HCT116 (cell line): Measurements from ENCODE around the gene PSEN2. TPM values are rescaled to one million over a fixed set of nuclear protein-coding genes. Genes with fewer than 3 reads are reported as not detected.

Source experiments
- ATAC-seq: fragments of 200-7000 bp; cut with Tn5 transposase; 2 replicates; pipeline ENCODE4 v1.9.1; 2020; ENCODE audit warnings: mild to moderate bottlenecking, moderate library complexity
- BruUV-seq: library from RNA; stranded (reverse); fragments of 400-500 nt; replicated peaks from 2 replicates; lab custom pipeline; 2021; lab: Mats Ljungman, UMichigan
- CTCF ChIA-PET: fragments of 300-600 bp; sonication (Branson Sonifier 250); formaldehyde crosslinking; loops from one replicate; lab custom pipeline; 2021; ENCODE audit warnings: antibody characterized with exemption; lab: Charles Lee
- POLR2A ChIA-PET: fragments of 300-600, 350-600 bp; sonication (Branson Sonifier 250); formaldehyde crosslinking; loops from one replicate; lab custom pipeline; 2021; ENCODE audit warnings: antibody characterized with exemption; lab: Charles Lee
- RAD21 ChIA-PET, 2 experiments: fragments of 300-600 bp; sonication (Branson Sonifier 250); formaldehyde crosslinking; loops; one replicate each; lab custom pipeline; 2023; ENCODE audit warnings: low total read pairs in 2 of 2; ENCODE audit not compliant: uncharacterized antibody in 2 of 2, unreplicated experiment in 2 of 2, low non-redundant PET in 1 of 2; lab: Charles Lee
- DNase-seq: peaks from one replicate; pipeline ENCODE4 v3.0.0-alpha.2; 2010; ENCODE audit warnings: low read depth, low spot score
- H2AFZ ChIP-seq: fragments of 200-600 bp; shearing (Covaris generic), sonication (generic); 2 replicates; pipeline ENCODE4 v1.6.1; 2017; ENCODE audit warnings: low read depth, mixed run types, mixed read lengths, antibody characterized with exemption, low read length; ENCODE audit not compliant: poor library complexity, severe bottlenecking
- H3K27ac ChIP-seq: 2 replicates; pipeline ENCODE4 v1.5.1; 2012; ENCODE audit warnings: low read depth, low read length
- H3K27me3 ChIP-seq: fragments of 200-600 bp; sonication (generic); 2 replicates; pipeline ENCODE4 v1.6.1; 2016; ENCODE audit warnings: mixed run types, low read length, mixed read lengths; ENCODE audit not compliant: insufficient read depth
- H3K36me3 ChIP-seq, 2 experiments: fragments of 200-500 bp in 1 of 2; fragments of 200-600 bp in 1 of 2; sonication (Bioruptor generic) in 1 of 2; sonication (generic) in 1 of 2; 2 replicates each; pipeline versions ENCODE4 v1.5.1 to v1.6.1; 2014 to 2016; ENCODE audit warnings: low read length in 2 of 2, inconsistent platforms in 1 of 2, mixed read lengths in 1 of 2, mixed run types in 1 of 2; ENCODE audit not compliant: insufficient read depth in 2 of 2, control insufficient read depth in 1 of 2
- H3K4me1 ChIP-seq, 2 experiments: fragments of 200-600 bp in 1 of 2; sonication (generic) in 1 of 2; 2 replicates each; pipeline versions ENCODE4 v1.5.1 to v1.6.1; 2012 to 2017; ENCODE audit warnings: low read length in 2 of 2, inconsistent platforms in 1 of 2, mild to moderate bottlenecking in 1 of 2, mixed read lengths in 1 of 2, mixed run types in 1 of 2, moderate library complexity in 1 of 2; ENCODE audit not compliant: insufficient read depth in 2 of 2, control insufficient read depth in 1 of 2
- H3K4me2 ChIP-seq: fragments of 200-600 bp; sonication (generic); 2 replicates; pipeline ENCODE4 v1.6.1; 2017; ENCODE audit warnings: mixed run types, low read length, mixed read lengths
- H3K4me3 ChIP-seq, 2 experiments: fragments of 200-600 bp in 1 of 2; sonication (generic) in 1 of 2; replicated peaks in 1 of 2; 2 replicates each; pipeline ENCODE4 v1.5.1; 2011 to 2016; ENCODE audit warnings: low read length in 2 of 2, control low read depth in 1 of 2, low read depth in 1 of 2, mild to moderate bottlenecking in 1 of 2, mixed read lengths in 1 of 2, mixed run types in 1 of 2
- H3K79me2 ChIP-seq: fragments of 200-600 bp; sonication (generic); 2 replicates; pipeline ENCODE4 v1.6.1; 2017; ENCODE audit warnings: mild to moderate bottlenecking, mixed run types, low read length, moderate library complexity, mixed read lengths; ENCODE audit not compliant: insufficient read depth
- H3K9ac ChIP-seq: fragments of 200-600 bp; sonication (generic); 2 replicates; pipeline ENCODE4 v1.6.1; 2016; ENCODE audit warnings: low read length, mixed read lengths
- H3K9me2 ChIP-seq: fragments of 200-600 bp; sonication (generic), shearing (Covaris generic); 2 replicates; pipeline ENCODE4 v1.6.1; 2017; ENCODE audit warnings: mixed run types, mild to moderate bottlenecking, moderate library complexity; ENCODE audit not compliant: insufficient read depth
- H3K9me3 ChIP-seq, 2 experiments: fragments of 200-500 bp in 1 of 2; fragments of 200-600 bp in 1 of 2; sonication (Bioruptor generic) in 1 of 2; sonication (generic) in 1 of 2; 2 replicates each; pipeline ENCODE4 v1.6.1; 2014 to 2017; ENCODE audit warnings: low read length in 2 of 2, mixed read lengths in 2 of 2, inconsistent platforms in 1 of 2, low read depth in 1 of 2, mild to moderate bottlenecking in 1 of 2, mixed run types in 1 of 2, moderate library complexity in 1 of 2; ENCODE audit not compliant: control insufficient read depth in 1 of 2, insufficient read depth in 1 of 2
- H4K20me1 ChIP-seq: fragments of 200-600 bp; sonication (generic), shearing (Covaris generic); 2 replicates; pipeline ENCODE4 v1.6.1; 2017; ENCODE audit warnings: mixed run types, mild to moderate bottlenecking, moderate library complexity; ENCODE audit not compliant: insufficient read depth
- ATF3 ChIP-seq: IDR thresholded peaks from 2 replicates; pipeline ENCODE4 v1.6.1; 2012
- CBX3 ChIP-seq: IDR thresholded peaks from 2 replicates; pipeline ENCODE4 v1.6.1; 2012; ENCODE audit warnings: low read depth
- CEBPB ChIP-seq: IDR thresholded peaks from 2 replicates; pipeline ENCODE4 v1.6.1; 2012; ENCODE audit warnings: low read depth
- CTCF ChIP-seq, 3 experiments: fragments of 200-600 bp in 1 of 3; sonication (generic) in 1 of 3; IDR thresholded peaks in 2 of 3; conservative IDR thresholded peaks in 1 of 3; 2 replicates each; pipeline ENCODE4 v1.5.1; 2012 to 2017; ENCODE audit warnings: low read depth in 2 of 3, low read length in 2 of 3, antibody characterized with exemption in 1 of 3, borderline replicate concordance in 1 of 3, control low read depth in 1 of 3, mild to moderate bottlenecking in 1 of 3, mixed read lengths in 1 of 3, mixed run types in 1 of 3, moderate library complexity in 1 of 3; ENCODE audit not compliant: insufficient read depth in 1 of 3
- EZH2 ChIP-seq: fragments of 200-600 bp; sonication (generic); IDR thresholded peaks from 2 replicates; pipeline ENCODE4 v1.6.1; 2017; ENCODE audit warnings: antibody characterized with exemption, mixed run types
- JUND ChIP-seq: IDR thresholded peaks from 2 replicates; pipeline ENCODE4 v1.6.1; 2012
- POLR2A ChIP-seq: IDR thresholded peaks from 2 replicates; pipeline ENCODE4 v1.7.0; 2011; ENCODE audit warnings: borderline replicate concordance; ENCODE audit not compliant: insufficient read depth, insufficient read length; ENCODE audit errors: extremely low read depth
- POLR2AphosphoS5 ChIP-seq: IDR thresholded peaks from 2 replicates; pipeline ENCODE4 v1.6.1; 2011; ENCODE audit warnings: mild to moderate bottlenecking, low read depth, low read length, moderate library complexity
- RAD21 ChIP-seq: IDR thresholded peaks from 2 replicates; pipeline ENCODE4 v1.6.1; 2012; ENCODE audit warnings: low read depth, mild to moderate bottlenecking
- REST ChIP-seq: IDR thresholded peaks from 2 replicates; pipeline ENCODE4 v1.6.1; 2012; ENCODE audit warnings: low read depth
- SP1 ChIP-seq: IDR thresholded peaks from 2 replicates; pipeline ENCODE4 v1.6.1; 2012; ENCODE audit warnings: low read depth
- SRF ChIP-seq: IDR thresholded peaks from 2 replicates; pipeline ENCODE4 v1.6.1; 2012; ENCODE audit warnings: low read depth
- TCF7L2 ChIP-seq: IDR thresholded peaks from 2 replicates; pipeline ENCODE4 v1.7.0; 2011; ENCODE audit warnings: borderline replicate concordance, inconsistent platforms; ENCODE audit not compliant: insufficient read depth, insufficient read length; ENCODE audit errors: extremely low read depth
- YY1 ChIP-seq: IDR thresholded peaks from 2 replicates; pipeline ENCODE4 v1.6.1; 2011; ENCODE audit warnings: low read length, low read depth, moderate library complexity, mild to moderate bottlenecking; ENCODE audit not compliant: insufficient replicate concordance; ENCODE audit errors: extremely low read depth
- ZBTB33 ChIP-seq: IDR thresholded peaks from 2 replicates; pipeline ENCODE4 v1.6.1; 2011; ENCODE audit warnings: mild to moderate bottlenecking, low read length, moderate library complexity; ENCODE audit not compliant: insufficient replicate concordance; ENCODE audit errors: extremely low read depth
- intact Hi-C: fragments of 100-400 bp; cut with micrococcal nuclease; formaldehyde crosslinking; loops from 2 replicates; pipeline ENCODE4 v1.10.0; 2022
- total RNA-seq: library from RNA; stranded (reverse); gene quantifications from one replicate; pipeline ENCODE4 v1.2.1, GENCODE V29; 2021; ENCODE audit not compliant: unreplicated experiment

Gene PSEN2
- total RNA-seq, 1 experiment from 2014 or later: 28.5 TPM

- no peak overlapping the region for H3K4me2 ChIP-seq
- H3K9ac ChIP-seq: no peak overlapping the region
- peaks cover 5 to 35% of the 10 kb centered on the region in 2 experiments for H3K4me1 ChIP-seq
- RAD21 ChIA-PET: no interaction called here
- H3K36me3 ChIP-seq: no peaks in the 10 kb centered on the region
- ATAC-seq (no peak), DNase-seq (no peak)
- no peaks in the 10 kb centered on the region for H4K20me1 ChIP-seq
- no peak overlapping the region for H3K4me3 ChIP-seq
- no peaks in the 10 kb centered on the region for H3K27me3 ChIP-seq
- H3K9me2 ChIP-seq: no peaks in the 10 kb centered on the region
- H2AFZ ChIP-seq: no peak overlapping the region
- TF ChIP-seq EZH2 (no peak), ATF3 (no peak), SP1 (no peak), CEBPB (no peak), SRF (no peak), POLR2AphosphoS5 (no peak), JUND (no peak), RAD21 (no peak), REST (no peak), TCF7L2 (no peak), CBX3 (no peak), YY1 (no peak), CTCF (IDR thresholded peaks at IDR 0.05 in 2 of 3, conservative IDR thresholded peaks at IDR 0.05 in 1 of 3; ENCODE audit: borderline replicate concordance in 1 of 3, insufficient read depth in 1 of 3, low read depth in 2 of 3, low read length in 2 of 3) (no peak), ZBTB33 (no peak), POLR2A (no peak)
- BruUV-seq: no TSS peak
- CTCF ChIA-PET: no interaction called here
- H3K27ac ChIP-seq: no peak overlapping the region
- intact Hi-C loops: no loop called here
- no peaks in the 10 kb centered on the region for H3K9me3 ChIP-seq
- peaks cover 17% of the 10 kb centered on the region; the same call in 1 of the 2 replicates for H3K79me2 ChIP-seq
- POLR2A ChIA-PET: no interaction called here
Measured at GRCh38 chr1:226942392-226942791, 72.0 kb downstream of the PSEN2 start.
